Measurements from ENCODE around the gene CDH3.

CDH3 gene

DNA sequence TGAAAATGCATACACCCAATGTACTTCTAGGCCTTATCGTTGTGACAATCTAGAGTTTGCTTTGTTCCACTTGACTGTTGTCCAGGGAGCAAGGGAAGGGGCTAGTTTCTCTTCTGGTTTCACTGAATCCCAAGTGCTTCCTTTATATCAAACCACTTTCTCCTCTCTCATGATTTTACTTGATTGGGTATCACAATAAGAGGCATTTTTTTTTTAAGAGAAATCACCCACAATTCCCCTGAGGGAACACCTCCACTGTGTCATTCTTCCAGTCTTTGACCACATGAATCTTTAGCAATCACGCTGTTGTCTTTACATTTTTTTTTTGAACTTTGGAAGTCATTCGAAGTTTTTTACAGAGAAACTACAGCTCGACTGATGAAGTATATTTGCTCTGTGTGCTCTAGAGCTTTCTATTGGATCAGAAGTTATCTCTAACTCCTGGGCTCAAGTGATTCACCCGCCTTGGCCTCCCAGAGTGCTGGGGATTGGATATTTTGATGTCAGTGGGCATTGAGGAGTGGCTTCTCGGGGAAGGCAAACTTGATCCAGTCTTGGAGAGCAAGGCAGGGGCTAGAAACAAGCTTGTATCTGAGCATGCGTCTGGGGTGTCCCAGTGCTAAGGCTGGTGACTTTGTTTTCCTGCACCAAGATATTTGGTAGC lies 95.0 kb downstream of the CDH3 start:
- DNase-seq = no peak

DNA sequence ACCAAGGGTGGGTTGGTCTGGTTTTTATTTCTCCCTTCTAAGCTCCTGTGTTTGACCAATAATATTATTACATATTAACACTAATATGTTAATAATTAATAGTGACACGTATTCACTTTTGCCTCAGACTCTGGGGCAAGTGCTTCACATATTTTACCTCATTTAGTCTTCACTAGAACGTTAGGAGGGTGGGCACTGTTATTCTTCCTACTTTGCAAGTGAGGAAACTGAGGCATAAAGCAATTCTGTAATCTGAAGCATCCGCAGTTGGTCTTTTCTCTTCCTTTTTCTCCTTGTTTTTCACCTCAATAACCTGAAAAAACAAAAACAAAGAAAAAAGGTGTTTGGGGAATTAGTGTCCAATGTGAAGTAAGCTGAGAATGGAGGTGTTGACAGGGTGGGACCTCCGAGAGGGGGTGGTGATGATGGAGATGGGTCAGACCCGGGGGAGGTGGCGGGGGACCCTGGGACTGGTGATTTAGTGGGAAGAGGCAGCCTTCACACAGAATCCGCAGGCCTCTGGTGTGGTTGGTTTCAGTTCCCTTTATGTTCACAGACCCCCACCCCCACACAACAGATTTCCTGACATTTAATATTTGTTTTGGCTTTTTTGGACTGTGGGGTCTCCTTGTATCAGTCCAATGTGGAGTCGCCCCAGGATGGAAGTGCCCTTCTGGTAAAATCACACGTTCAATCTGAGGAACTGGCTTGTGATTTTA lies 95.7 kb downstream of the CDH3 start:
- no peak for DNase-seq

DNA sequence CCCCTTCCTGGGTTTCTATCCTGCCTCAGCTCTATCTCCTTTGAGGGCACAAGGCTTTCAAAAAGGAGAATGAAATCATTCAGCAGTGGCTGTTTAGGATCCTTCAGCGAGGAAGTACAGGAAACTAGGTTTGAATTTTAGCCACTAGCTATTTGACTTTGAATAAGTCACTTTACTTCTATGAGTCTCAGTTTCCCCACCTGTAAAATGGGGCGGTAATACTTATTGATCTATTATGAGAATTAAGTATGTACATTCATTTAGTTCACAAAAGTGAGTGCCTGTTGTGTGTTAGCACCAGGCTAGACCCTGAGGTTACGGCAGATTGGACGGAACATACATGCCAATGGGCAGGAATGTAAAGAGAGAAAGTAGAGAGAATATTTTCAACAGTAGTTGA lies 98.6 kb downstream of the CDH3 start:
- no peak for DNase-seq

DNA sequence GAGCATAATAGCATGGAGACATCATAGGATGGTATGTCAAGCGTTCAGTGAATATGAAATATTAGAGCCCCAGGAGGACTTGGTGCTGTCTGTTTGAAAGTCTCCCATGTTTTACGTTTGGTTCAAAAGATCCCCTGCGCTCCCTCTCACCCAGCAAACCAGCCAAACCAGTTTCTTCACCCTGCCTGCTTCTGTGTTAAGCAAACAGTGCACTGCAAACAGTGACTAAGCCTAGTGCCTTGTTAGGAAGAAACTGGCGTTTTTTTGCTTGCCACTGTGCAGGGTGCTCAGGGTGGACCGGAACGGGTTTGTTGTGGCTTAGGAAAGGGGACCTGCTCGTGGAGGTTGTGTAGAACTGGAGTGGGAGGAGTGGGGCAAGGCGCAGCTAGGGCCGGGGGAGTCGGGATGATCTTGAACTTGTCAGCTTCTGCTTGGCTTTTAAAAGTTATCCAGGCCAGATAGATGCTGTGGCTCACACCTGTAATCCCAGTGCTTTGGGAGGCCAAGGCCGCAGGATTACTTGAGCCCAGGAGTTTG lies 99.7 kb downstream of the CDH3 start:
- peak; percentile 79 for DNase-seq

DNA sequence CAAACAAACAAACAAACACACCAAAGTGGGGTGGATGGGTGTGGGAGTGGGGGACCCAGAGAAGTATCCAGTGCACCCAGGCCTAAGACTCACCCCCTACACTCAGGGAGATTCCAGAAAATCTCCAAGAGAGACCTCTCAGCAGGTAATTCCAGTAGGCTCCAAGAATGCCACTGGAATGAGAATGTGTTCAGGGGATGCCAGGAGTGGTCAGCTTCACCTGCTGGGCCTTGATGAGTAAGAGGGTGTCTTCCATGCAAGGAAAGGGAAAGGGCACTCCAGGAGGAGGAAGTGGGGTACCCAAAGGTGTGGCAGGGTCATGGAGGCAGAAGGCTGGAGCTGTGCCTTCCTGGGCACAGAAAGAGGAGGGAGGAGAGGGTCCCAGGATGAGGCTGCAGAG lies 101.8 kb downstream of the CDH3 start:
- DNase-seq = no peak

DNA sequence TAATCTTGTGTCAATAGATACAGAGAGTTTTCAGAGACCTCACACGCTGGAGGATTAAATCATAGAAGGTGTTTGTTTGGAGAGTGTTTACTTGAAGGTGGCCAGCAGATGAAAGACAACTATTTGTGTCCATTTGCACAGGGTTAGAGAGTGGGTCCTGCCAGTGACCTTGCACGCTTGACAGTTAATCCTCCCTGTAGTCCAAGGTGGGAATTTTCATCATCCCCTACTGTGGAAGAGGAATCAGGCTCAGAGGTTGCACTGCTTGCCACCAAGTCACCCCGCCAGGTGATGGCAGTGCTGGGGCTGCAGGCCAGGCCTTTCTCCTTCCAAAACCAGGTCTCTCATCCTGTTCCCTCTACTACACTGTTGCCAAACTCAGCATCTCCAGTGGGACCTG lies 104.3 kb downstream of the CDH3 start:
- DNase-seq = no peak
